ENCODE data around the gene ZNF135. TPM values are rescaled to one million over a fixed set of nuclear protein-coding genes. Genes with fewer than 3 reads are reported as not detected.

Gene ZNF135
- total RNA-seq, 3 donors from 2014 or later (not counting 1 experiment from before 2014, with no cell fraction given), result 1.6 to 4.3 (median 4.3) TPM

DNA sequence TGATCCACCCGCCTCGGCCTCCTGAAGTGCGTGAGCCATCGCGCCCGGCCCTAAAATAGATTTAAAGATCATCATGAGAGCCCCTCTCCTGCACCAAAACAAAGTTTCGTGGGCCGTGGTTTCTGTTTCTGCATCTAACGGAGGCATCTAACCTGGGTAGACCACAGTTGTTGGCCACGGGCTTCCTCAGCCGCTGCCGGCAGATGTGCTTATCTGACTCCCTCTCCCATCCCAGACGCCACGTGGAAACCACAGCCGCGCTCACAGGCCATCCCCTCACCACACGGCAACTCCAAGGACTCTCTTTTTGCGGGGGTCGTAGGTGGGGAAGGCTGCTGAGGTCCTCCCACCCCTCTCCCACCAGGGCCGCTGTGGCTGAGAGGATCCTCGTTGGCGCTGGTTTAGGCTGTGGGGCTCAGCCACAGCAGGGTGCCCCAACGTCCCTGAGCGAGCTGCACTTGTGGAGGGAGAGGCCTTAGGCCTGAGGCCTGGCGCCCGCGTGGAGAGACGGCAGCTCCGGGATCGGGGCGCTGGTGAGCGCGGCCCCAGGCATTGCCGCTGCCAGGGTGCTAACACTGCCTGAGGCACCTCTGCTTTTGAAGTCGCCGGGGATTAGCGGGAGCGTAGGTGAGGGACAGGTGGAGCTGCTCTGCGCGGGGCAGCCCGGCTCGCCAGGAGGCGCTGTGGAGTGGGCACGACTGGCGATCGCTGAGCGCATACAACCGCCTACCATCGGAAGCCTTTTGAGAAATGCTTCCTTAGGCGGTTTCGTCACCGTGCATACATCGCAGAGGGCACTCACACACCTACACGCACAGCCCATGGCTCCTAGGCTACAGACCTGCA is 16.4 kb upstream of the ZNF135 start:
- H3K4me1 Mint-ChIP-seq, result no peaks in the 10 kb centered on the region
- peaks cover 3 to 6% of the 10 kb centered on the region in 2 donors for H3K9me3 Mint-ChIP-seq
- peaks cover 7% of the 10 kb centered on the region in 2 donors for H3K27me3 Mint-ChIP-seq (ENCODE audit: low read depth in 2 of 2)
- no peak overlapping the region for H3K27ac Mint-ChIP-seq
- ATAC-seq (no peak), DNase-seq (no peak)
- Histone ChIP-seq H3K4me1 (ENCODE audit: control insufficient read depth, insufficient read depth, low read length) (no peaks in the 10 kb centered on the region), H3K27ac (ENCODE audit: low read length) (no peak overlapping the region), H3K4me3 (ENCODE audit: low read length) (no peak overlapping the region), H3K27me3 (ENCODE audit: control insufficient read depth, insufficient read depth, low read length) (no peaks in the 10 kb centered on the region), H3K9me3 (ENCODE audit: control insufficient read depth, insufficient read depth, low read length) (peaks cover 55% of the 10 kb centered on the region), H3K36me3 (ENCODE audit: control insufficient read depth, insufficient read depth, low read length) (no peaks in the 10 kb centered on the region)
- peaks cover 14% of the 10 kb centered on the region for H3K36me3 Mint-ChIP-seq
- intact Hi-C loops (cut with micrococcal nuclease), result no loop called here
- H3K4me3 Mint-ChIP-seq, result no peak overlapping the region
- 49% methylated on average over 53 of the region's 54 CpGs for WGBS (ENCODE audit: insufficient coverage)
- TF ChIP-seq, protein P1, sequence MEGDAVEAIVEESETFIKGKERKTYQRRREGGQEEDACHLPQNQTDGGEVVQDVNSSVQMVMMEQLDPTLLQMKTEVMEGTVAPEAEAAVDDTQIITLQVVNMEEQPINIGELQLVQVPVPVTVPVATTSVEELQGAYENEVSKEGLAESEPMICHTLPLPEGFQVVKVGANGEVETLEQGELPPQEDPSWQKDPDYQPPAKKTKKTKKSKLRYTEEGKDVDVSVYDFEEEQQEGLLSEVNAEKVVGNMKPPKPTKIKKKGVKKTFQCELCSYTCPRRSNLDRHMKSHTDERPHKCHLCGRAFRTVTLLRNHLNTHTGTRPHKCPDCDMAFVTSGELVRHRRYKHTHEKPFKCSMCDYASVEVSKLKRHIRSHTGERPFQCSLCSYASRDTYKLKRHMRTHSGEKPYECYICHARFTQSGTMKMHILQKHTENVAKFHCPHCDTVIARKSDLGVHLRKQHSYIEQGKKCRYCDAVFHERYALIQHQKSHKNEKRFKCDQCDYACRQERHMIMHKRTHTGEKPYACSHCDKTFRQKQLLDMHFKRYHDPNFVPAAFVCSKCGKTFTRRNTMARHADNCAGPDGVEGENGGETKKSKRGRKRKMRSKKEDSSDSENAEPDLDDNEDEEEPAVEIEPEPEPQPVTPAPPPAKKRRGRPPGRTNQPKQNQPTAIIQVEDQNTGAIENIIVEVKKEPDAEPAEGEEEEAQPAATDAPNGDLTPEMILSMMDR (IDR thresholded peaks at IDR 0.05), result no peak

DNA sequence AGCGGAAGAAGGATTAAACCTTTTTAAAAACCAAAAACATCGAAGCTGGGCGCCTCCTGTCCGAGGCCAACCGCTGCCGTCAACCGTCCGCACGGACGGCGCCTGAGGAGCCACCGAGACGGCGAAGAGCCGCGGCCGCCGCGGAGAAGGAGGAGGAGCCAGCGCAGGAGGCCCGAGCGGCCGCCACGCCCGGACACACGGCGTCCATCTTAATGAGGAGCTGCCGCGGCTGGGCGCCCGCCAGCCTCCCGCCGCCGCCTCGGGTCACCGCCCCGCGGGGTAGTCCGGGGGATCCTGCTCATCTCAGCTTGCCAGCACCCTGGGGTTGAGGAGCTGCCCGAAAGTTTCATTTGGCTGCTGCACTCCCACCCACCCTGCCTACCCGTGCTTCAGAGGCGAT is 14.7 kb upstream of the ZNF135 start:
- Mint-ChIP-seq H3K27ac (no peak overlapping the region), H3K27me3 (ENCODE audit: low read depth in 2 of 2) (peaks cover 0 to 3% of the 10 kb centered on the region in 2 donors), H3K4me1 (no peaks in the 10 kb centered on the region), H3K36me3 (peaks cover 19% of the 10 kb centered on the region), H3K9me3 (peaks cover 7% of the 10 kb centered on the region in 2 donors), H3K4me3 (no peak overlapping the region)
- Histone ChIP-seq H3K36me3 (ENCODE audit: control insufficient read depth, insufficient read depth, low read length) (no peaks in the 10 kb centered on the region), H3K27me3 (ENCODE audit: control insufficient read depth, insufficient read depth, low read length) (no peaks in the 10 kb centered on the region), H3K27ac (ENCODE audit: low read length) (no peak overlapping the region), H3K4me3 (ENCODE audit: low read length) (no peak overlapping the region), H3K4me1 (ENCODE audit: control insufficient read depth, insufficient read depth, low read length) (no peaks in the 10 kb centered on the region), H3K9me3 (ENCODE audit: control insufficient read depth, insufficient read depth, low read length) (peaks cover 58% of the 10 kb centered on the region)
- TF ChIP-seq, protein P1 (IDR thresholded peaks at IDR 0.05), result no peak
- WGBS (ENCODE audit: insufficient coverage), result 72% methylated on average over 41 of the region's 42 CpGs
- DNase-seq (no peak), ATAC-seq (no peak)
- intact Hi-C loops (cut with micrococcal nuclease), result no loop called here

DNA sequence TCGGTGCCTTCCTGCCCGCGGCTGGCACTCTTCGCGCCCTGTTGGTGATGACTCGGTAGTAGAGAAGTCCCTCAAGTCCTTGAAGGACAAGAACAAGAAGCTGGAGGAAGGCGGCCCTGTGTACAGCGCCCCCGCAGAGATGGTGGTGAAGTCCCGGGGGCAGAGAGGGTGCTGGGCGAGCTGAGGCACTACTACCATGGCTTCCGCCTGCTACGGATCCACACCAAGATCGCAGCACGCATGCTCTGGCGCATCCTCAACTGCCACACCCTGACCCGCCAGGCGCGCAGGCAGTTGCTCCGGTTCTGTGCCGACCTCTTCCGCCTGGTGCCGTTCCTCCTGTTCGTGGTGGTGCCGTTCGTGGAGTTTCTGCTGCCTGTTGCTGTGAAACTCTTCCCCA is 14.2 kb upstream of the ZNF135 start:
- H3K4me1 Mint-ChIP-seq, result no peaks in the 10 kb centered on the region
- H3K36me3 Mint-ChIP-seq, result peaks cover 24% of the 10 kb centered on the region
- Histone ChIP-seq H3K9me3 (ENCODE audit: control insufficient read depth, insufficient read depth, low read length) (peaks cover 60% of the 10 kb centered on the region), H3K4me3 (ENCODE audit: low read length) (no peak overlapping the region), H3K4me1 (ENCODE audit: control insufficient read depth, insufficient read depth, low read length) (no peaks in the 10 kb centered on the region), H3K27me3 (ENCODE audit: control insufficient read depth, insufficient read depth, low read length) (no peaks in the 10 kb centered on the region), H3K36me3 (ENCODE audit: control insufficient read depth, insufficient read depth, low read length) (no peaks in the 10 kb centered on the region), H3K27ac (ENCODE audit: low read length) (no peak overlapping the region)
- intact Hi-C loops (cut with micrococcal nuclease), result no loop called here
- no peak overlapping the region for H3K4me3 Mint-ChIP-seq
- H3K27me3 Mint-ChIP-seq (ENCODE audit: low read depth in 2 of 2), result peaks cover 0 to 3% of the 10 kb centered on the region in 2 donors
- peaks cover 9% of the 10 kb centered on the region in 2 donors for H3K9me3 Mint-ChIP-seq
- DNase-seq (no peak), ATAC-seq (no peak)
- WGBS (ENCODE audit: insufficient coverage), result 92% methylated on average over 26 of the region's 26 CpGs
- TF ChIP-seq, protein P1 (IDR thresholded peaks at IDR 0.05), result no peak
- H3K27ac Mint-ChIP-seq, result no peak overlapping the region

Data from natural killer cell (primary cell).